Measurements from ENCODE around the gene BUD31. TPM values are rescaled to one million over a fixed set of nuclear protein-coding genes. Genes with fewer than 3 reads are reported as not detected.

BUD31 gene
- total RNA-seq, 1 donor from 2014 or later, result 176 TPM

DNA sequence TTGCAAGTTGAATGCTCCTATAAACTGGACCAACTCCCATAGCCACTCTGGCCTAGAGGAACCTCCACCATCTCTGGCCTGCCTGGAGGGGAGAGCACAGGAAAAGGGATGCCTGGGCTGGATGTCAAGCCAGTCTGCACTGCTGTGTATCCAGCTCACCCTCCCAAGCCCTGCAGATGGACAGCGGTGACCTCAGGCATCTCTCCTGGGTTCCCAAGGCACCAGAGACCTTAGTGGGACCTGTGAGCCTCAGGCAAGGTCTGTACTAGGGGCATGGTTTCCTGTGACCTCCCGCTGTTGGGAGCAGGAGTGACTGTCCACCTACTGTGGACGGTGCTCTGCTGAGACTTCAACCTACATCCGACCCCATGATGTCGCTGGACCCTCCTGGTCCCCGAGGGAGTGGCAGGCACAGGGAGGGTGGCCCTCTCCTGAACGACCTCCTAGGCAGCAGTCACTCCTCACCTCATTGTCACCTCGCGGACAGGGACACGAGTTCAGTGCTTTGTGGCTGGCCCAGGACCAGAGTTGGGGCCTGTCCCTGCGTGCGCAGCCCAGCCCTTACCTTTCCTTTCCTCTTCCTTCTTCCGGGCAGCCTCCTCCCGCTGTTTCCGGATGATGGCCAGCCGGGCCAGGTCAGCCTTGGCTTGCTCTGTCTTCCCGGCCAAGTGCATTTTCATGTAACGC is 11.3 kb upstream of the BUD31 start:
- H3K9me3 Mint-ChIP-seq (ENCODE audit: unreplicated experiment), result no peaks in the 10 kb centered on the region
- peaks cover 38% of the 10 kb centered on the region for H3K36me3 ChIP-seq (ENCODE audit: insufficient read depth, low read length)
- H3K9ac ChIP-seq (ENCODE audit: low read length), result no peak overlapping the region
- peaks cover 32% of the 10 kb centered on the region for H3K79me2 ChIP-seq (ENCODE audit: insufficient read depth, low read length)
- TF ChIP-seq CTCF (IDR thresholded peaks at IDR 0.05; ENCODE audit: insufficient read depth, low read depth, low read length), result no peak
- no peak for TF ChIP-seq EZH2 (IDR thresholded peaks at IDR 0.05; ENCODE audit: insufficient read depth, low read length)
- no peak overlapping the region for H3K4me3 ChIP-seq (ENCODE audit: insufficient read depth, low read depth, low read length)
- no peak overlapping the region for H3K4me2 ChIP-seq (ENCODE audit: low read length)
- no peaks in the 10 kb centered on the region for H3K27me3 ChIP-seq (ENCODE audit: insufficient read depth, low read length)
- H3K27ac ChIP-seq (ENCODE audit: low read depth, low read length), result no peak overlapping the region
- peaks cover 14% of the 10 kb centered on the region for H3K4me1 ChIP-seq (ENCODE audit: insufficient read depth, low read length)
- no peak overlapping the region for H3K4me3 Mint-ChIP-seq (ENCODE audit: unreplicated experiment)
- H3K27ac Mint-ChIP-seq (ENCODE audit: unreplicated experiment), result no peak overlapping the region
- H2AFZ ChIP-seq (ENCODE audit: low read depth, low read length), result no peak overlapping the region
- no peak for DNase-seq (ENCODE audit: low read depth)
- peaks cover 77% of the 10 kb centered on the region for H4K20me1 ChIP-seq (ENCODE audit: insufficient read depth, low read length)
- H3K4me1 Mint-ChIP-seq (ENCODE audit: low read depth, unreplicated experiment), result peaks cover 14% of the 10 kb centered on the region
- no peaks in the 10 kb centered on the region for H3K9me3 ChIP-seq (ENCODE audit: insufficient read depth, low read depth, low read length)
- H3K36me3 Mint-ChIP-seq (ENCODE audit: low read depth, unreplicated experiment), result peaks cover 21% of the 10 kb centered on the region
- FAIRE-seq, result no peak
- H3K27me3 Mint-ChIP-seq (ENCODE audit: low read depth, unreplicated experiment), result no peaks in the 10 kb centered on the region

DNA sequence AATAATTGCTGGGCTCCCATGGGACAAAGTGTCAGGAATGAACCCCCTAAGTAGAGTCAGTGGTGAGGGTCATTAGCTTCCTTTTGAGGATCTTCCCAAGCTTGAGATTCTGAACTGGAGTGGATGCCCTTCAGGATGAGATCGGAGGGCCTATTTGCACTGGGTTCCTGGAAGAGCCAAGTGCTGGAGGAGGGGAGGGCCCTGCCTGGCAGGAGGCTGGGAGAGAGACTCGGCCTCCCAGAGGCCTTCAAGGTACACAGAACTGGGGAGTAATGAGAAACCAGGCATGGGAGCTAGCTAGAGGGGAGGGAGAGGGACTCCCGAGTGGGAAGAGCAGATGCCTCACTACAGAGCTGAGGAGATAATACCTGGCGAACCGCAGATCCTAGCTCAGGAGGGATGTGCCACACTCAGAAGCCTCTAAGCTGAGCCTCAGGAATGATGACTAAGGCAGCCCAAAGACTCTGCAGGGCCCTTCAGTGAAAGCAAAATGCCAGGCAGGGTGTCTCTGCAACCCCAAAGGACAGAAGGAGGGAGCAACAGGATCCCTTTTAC is 9.8 kb upstream of the BUD31 start:
- TF ChIP-seq EZH2 (IDR thresholded peaks at IDR 0.05; ENCODE audit: insufficient read depth, low read length), result no peak
- TF ChIP-seq CTCF (IDR thresholded peaks at IDR 0.05; ENCODE audit: insufficient read depth, low read depth, low read length), result no peak
- peaks cover under 1% of the 10 kb centered on the region for H3K4me1 ChIP-seq (ENCODE audit: insufficient read depth, low read length)
- peaks cover 25% of the 10 kb centered on the region for H3K36me3 Mint-ChIP-seq (ENCODE audit: low read depth, unreplicated experiment)
- H3K27ac Mint-ChIP-seq (ENCODE audit: unreplicated experiment), result no peak overlapping the region
- peaks cover 78% of the 10 kb centered on the region for H4K20me1 ChIP-seq (ENCODE audit: insufficient read depth, low read length)
- peaks cover 8% of the 10 kb centered on the region for H3K4me1 Mint-ChIP-seq (ENCODE audit: low read depth, unreplicated experiment)
- H3K4me3 ChIP-seq (ENCODE audit: insufficient read depth, low read depth, low read length), result no peak overlapping the region
- no peak overlapping the region for H2AFZ ChIP-seq (ENCODE audit: low read depth, low read length)
- H3K9ac ChIP-seq (ENCODE audit: low read length), result no peak overlapping the region
- H3K9me3 ChIP-seq (ENCODE audit: insufficient read depth, low read depth, low read length), result no peaks in the 10 kb centered on the region
- H3K4me2 ChIP-seq (ENCODE audit: low read length), result no peak overlapping the region
- no peak overlapping the region for H3K4me3 Mint-ChIP-seq (ENCODE audit: unreplicated experiment)
- peaks cover 44% of the 10 kb centered on the region for H3K36me3 ChIP-seq (ENCODE audit: insufficient read depth, low read length)
- no peak overlapping the region for H3K27ac ChIP-seq (ENCODE audit: low read depth, low read length)
- FAIRE-seq (no peak), DNase-seq (ENCODE audit: low read depth) (no peak)
- no peaks in the 10 kb centered on the region for H3K9me3 Mint-ChIP-seq (ENCODE audit: unreplicated experiment)
- no peaks in the 10 kb centered on the region for H3K27me3 ChIP-seq (ENCODE audit: insufficient read depth, low read length)
- H3K79me2 ChIP-seq (ENCODE audit: insufficient read depth, low read length), result peaks cover 37% of the 10 kb centered on the region
- no peaks in the 10 kb centered on the region for H3K27me3 Mint-ChIP-seq (ENCODE audit: low read depth, unreplicated experiment)

GRCh38 chr7:99399597-99399996 is 9.2 kb upstream of the BUD31 start:
- Histone ChIP-seq H3K27ac (ENCODE audit: low read depth, low read length) (no peak overlapping the region), H3K4me2 (ENCODE audit: low read length) (no peak overlapping the region), H3K9me3 (ENCODE audit: insufficient read depth, low read depth, low read length) (no peaks in the 10 kb centered on the region), H3K79me2 (ENCODE audit: insufficient read depth, low read length) (peaks cover 42% of the 10 kb centered on the region), H3K9ac (ENCODE audit: low read length) (no peak overlapping the region), H3K36me3 (ENCODE audit: insufficient read depth, low read length) (peaks cover 40% of the 10 kb centered on the region), H4K20me1 (ENCODE audit: insufficient read depth, low read length) (peaks cover 78% of the 10 kb centered on the region), H3K4me3 (ENCODE audit: insufficient read depth, low read depth, low read length) (no peak overlapping the region), H3K4me1 (ENCODE audit: insufficient read depth, low read length) (peaks cover 7% of the 10 kb centered on the region), H3K27me3 (ENCODE audit: insufficient read depth, low read length) (no peaks in the 10 kb centered on the region), H2AFZ (ENCODE audit: low read depth, low read length) (no peak overlapping the region)
- Mint-ChIP-seq H3K27ac (ENCODE audit: unreplicated experiment) (no peak overlapping the region), H3K4me3 (ENCODE audit: unreplicated experiment) (no peak overlapping the region), H3K27me3 (ENCODE audit: low read depth, unreplicated experiment) (no peaks in the 10 kb centered on the region), H3K4me1 (ENCODE audit: low read depth, unreplicated experiment) (peaks cover 13% of the 10 kb centered on the region), H3K9me3 (ENCODE audit: unreplicated experiment) (no peaks in the 10 kb centered on the region), H3K36me3 (ENCODE audit: low read depth, unreplicated experiment) (peaks cover 25% of the 10 kb centered on the region)
- DNase-seq (ENCODE audit: low read depth) (no peak), FAIRE-seq (no peak)
- no peak for TF ChIP-seq EZH2 (IDR thresholded peaks at IDR 0.05; ENCODE audit: insufficient read depth, low read length)
- no peak for TF ChIP-seq CTCF (IDR thresholded peaks at IDR 0.05; ENCODE audit: insufficient read depth, low read depth, low read length)

Measured in astrocyte (in vitro differentiated cells and primary cell).